WTC11 (cell line): ENCODE results near the gene SMURF1. TPM values are rescaled to one million over a fixed set of nuclear protein-coding genes. Genes with fewer than 3 reads are reported as not detected.

ENCODE experiments used
- ATAC-seq: fragments of 200-7000 bp; cut with Tn5 transposase; 2 replicates; pipeline ENCODE4 v1.10.0; 2021; ENCODE audit warnings: mild to moderate bottlenecking, moderate library complexity
- CTCF ChIA-PET: fragments of 300-600 bp; sonication (Branson Sonifier 250); formaldehyde crosslinking; loops from one replicate; lab custom pipeline; 2021; ENCODE audit warnings: antibody characterized with exemption; lab: Charles Lee
- POLR2A ChIA-PET: fragments of 350-600 bp; sonication (Branson Sonifier 250); formaldehyde crosslinking; loops from one replicate; lab custom pipeline; 2021; ENCODE audit warnings: antibody characterized with exemption; lab: Charles Lee
- DNase-seq: peaks from one replicate; pipeline ENCODE4 v3.0.0; 2021; ENCODE audit warnings: low spot score
- H3K27ac Mint-ChIP-seq: 2 replicates; pipeline ENCODE4 v1.8.0; 2021; ENCODE audit warnings: mixed read lengths
- H3K27me3 Mint-ChIP-seq: 2 replicates; pipeline ENCODE4 v1.8.0; 2021; ENCODE audit warnings: low read depth, mild to moderate bottlenecking, moderate library complexity, mixed read lengths
- H3K36me3 Mint-ChIP-seq: 2 replicates; pipeline ENCODE4 v1.8.0; 2021; ENCODE audit warnings: mixed read lengths
- H3K4me1 Mint-ChIP-seq: 2 replicates; pipeline ENCODE4 v1.8.0; 2022; ENCODE audit warnings: mixed read lengths
- H3K4me3 Mint-ChIP-seq: 2 replicates; pipeline ENCODE4 v1.8.0; 2021; ENCODE audit warnings: mild to moderate bottlenecking, moderate library complexity, mixed read lengths
- H3K9me3 Mint-ChIP-seq: 2 replicates; pipeline ENCODE4 v1.8.0; 2021; ENCODE audit warnings: mixed read lengths
- CREB1 ChIP-seq: sonication (generic); formaldehyde crosslinking; IDR thresholded peaks from 2 replicates; pipeline ENCODE4 v1.8.0; 2023; ENCODE audit warnings: mild to moderate bottlenecking, missing genetic modification reagents
- E2F5 ChIP-seq: sonication (generic); formaldehyde crosslinking; IDR thresholded peaks from 2 replicates; pipeline ENCODE4 v1.8.1; 2022; ENCODE audit warnings: mild to moderate bottlenecking, moderate library complexity, missing genetic modification reagents
- FOXK1 ChIP-seq: sonication (generic); formaldehyde crosslinking; IDR thresholded peaks from 2 replicates; pipeline ENCODE4 v1.8.0; 2022; ENCODE audit warnings: mild to moderate bottlenecking, moderate library complexity, missing genetic modification reagents
- IRF2 ChIP-seq: sonication (generic); formaldehyde crosslinking; IDR thresholded peaks from 2 replicates; pipeline ENCODE4 v1.8.0; 2022; ENCODE audit warnings: low read depth, missing genetic modification reagents, borderline replicate concordance
- NFATC4 ChIP-seq: fragments of 250-450 bp; sonication (Bioruptor Pico); IDR thresholded peaks from 2 replicates; pipeline ENCODE4 v1.9.0; 2021; ENCODE audit warnings: mild to moderate bottlenecking
- SMAD3 ChIP-seq: sonication (generic); formaldehyde crosslinking; IDR thresholded peaks from 2 replicates; pipeline ENCODE4 v1.8.0; 2022; ENCODE audit warnings: missing genetic modification reagents, mild to moderate bottlenecking, borderline replicate concordance
- SOX15 ChIP-seq: fragments of 250-450 bp; sonication (Bioruptor Pico); IDR thresholded peaks from 2 replicates; pipeline ENCODE4 v1.9.0; 2021; ENCODE audit warnings: mild to moderate bottlenecking
- ZNF138 ChIP-seq: sonication (generic); formaldehyde crosslinking; conservative IDR thresholded peaks from 2 replicates; pipeline ENCODE4 v1.8.1; 2022; ENCODE audit warnings: mild to moderate bottlenecking, moderate library complexity, missing genetic modification reagents
- ZNF423 ChIP-seq: fragments of 250-450 bp; sonication (Bioruptor Pico); IDR thresholded peaks from 2 replicates; pipeline ENCODE4 v2.1.2; 2022; ENCODE audit warnings: mild to moderate bottlenecking, moderate library complexity
- total RNA-seq: library from RNA; stranded (reverse); gene quantifications from 3 replicates; pipeline ENCODE4 v1.2.3, GENCODE V29; 2021
- TF ChIP-seq, protein P1 (sequence below): fragments of 200-600 bp; IDR thresholded peaks from 2 replicates; pipeline ENCODE4 v1.8.0; 2022; ENCODE audit warnings: antibody characterized with exemption
- TF ChIP-seq, protein P2 (sequence below): fragments of 250-450 bp; sonication (Bioruptor Pico); IDR thresholded peaks from 2 replicates; pipeline ENCODE4 v1.9.0; 2021; ENCODE audit warnings: mild to moderate bottlenecking
- TF ChIP-seq, protein P3 (sequence below): fragments of 250-450 bp; sonication (Bioruptor Pico); IDR thresholded peaks from 2 replicates; pipeline ENCODE4 v1.8.0; 2021; ENCODE audit warnings: mild to moderate bottlenecking
- TF ChIP-seq, protein P4 (sequence below): sonication (generic); formaldehyde crosslinking; IDR thresholded peaks from 2 replicates; pipeline ENCODE4 v1.8.1; 2023; ENCODE audit warnings: mild to moderate bottlenecking, missing genetic modification reagents
- TF ChIP-seq, protein P5 (sequence below): sonication (generic); formaldehyde crosslinking; IDR thresholded peaks from 2 replicates; pipeline ENCODE4 v1.8.1; 2022; ENCODE audit warnings: mild to moderate bottlenecking, missing genetic modification reagents, moderate library complexity, borderline replicate concordance

Gene SMURF1
- total RNA-seq, 1 experiment from 2014 or later: 23.2 TPM

GRCh38 chr7:99037327-99037940, 106.5 kb downstream of the SMURF1 start:
- CTCF ChIA-PET: interaction anchor here (0.6 to 2.1 kb wide), 32 partner anchors 10 to 617 kb away, joined by 3 to 14 read pairs (median 4); partner anchors contain the start of gene ARPC1A
- no peak overlapping the region for H3K4me3 Mint-ChIP-seq
- no peak for ATAC-seq

GRCh38 chr7:99036546-99037111, 107.3 kb downstream of the SMURF1 start:
- ChIA-PET POLR2A (interaction anchor here (0.7 to 1.2 kb wide), 2 partner anchors 129 to 148 kb away, joined by 3 read pairs; no protein-coding TSS in a partner anchor), CTCF (interaction anchor here (0.6 to 2.1 kb wide), 37 partner anchors 9 to 616 kb away, joined by 3 to 14 read pairs (median 4); partner anchors contain the start of gene ARPC1A)
- Mint-ChIP-seq H3K4me1 (0 out of 2 replicates have a peak, but pooled peaks cover 3% of the 10 kb centered on the region), H3K4me3 (no peak overlapping the region), H3K27me3 (no peaks in the 10 kb centered on the region), H3K27ac (no peak overlapping the region; the same call in none of the 2 replicates), H3K9me3 (no peaks in the 10 kb centered on the region), H3K36me3 (peaks cover 73% of the 10 kb centered on the region)
- no peak for TF ChIP-seq IRF2 (CRISPR knock-in tag)
- TF ChIP-seq, protein P1, sequence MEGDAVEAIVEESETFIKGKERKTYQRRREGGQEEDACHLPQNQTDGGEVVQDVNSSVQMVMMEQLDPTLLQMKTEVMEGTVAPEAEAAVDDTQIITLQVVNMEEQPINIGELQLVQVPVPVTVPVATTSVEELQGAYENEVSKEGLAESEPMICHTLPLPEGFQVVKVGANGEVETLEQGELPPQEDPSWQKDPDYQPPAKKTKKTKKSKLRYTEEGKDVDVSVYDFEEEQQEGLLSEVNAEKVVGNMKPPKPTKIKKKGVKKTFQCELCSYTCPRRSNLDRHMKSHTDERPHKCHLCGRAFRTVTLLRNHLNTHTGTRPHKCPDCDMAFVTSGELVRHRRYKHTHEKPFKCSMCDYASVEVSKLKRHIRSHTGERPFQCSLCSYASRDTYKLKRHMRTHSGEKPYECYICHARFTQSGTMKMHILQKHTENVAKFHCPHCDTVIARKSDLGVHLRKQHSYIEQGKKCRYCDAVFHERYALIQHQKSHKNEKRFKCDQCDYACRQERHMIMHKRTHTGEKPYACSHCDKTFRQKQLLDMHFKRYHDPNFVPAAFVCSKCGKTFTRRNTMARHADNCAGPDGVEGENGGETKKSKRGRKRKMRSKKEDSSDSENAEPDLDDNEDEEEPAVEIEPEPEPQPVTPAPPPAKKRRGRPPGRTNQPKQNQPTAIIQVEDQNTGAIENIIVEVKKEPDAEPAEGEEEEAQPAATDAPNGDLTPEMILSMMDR: peak; percentile 41
- ATAC-seq (peak; percentile 87), DNase-seq (peak; percentile 78)

More at GRCh38 chr7:99037327-99037940, 106.5 kb downstream of the SMURF1 start:
- H3K9me3 Mint-ChIP-seq: no peaks in the 10 kb centered on the region
- DNase-seq: no peak
- H3K4me1 Mint-ChIP-seq: 0 out of 2 replicates have a peak, but pooled peaks cover 3% of the 10 kb centered on the region
- no peaks in the 10 kb centered on the region for H3K27me3 Mint-ChIP-seq
- peak overlapping the region; percentile 93 for H3K27ac Mint-ChIP-seq
- peaks cover 72% of the 10 kb centered on the region for H3K36me3 Mint-ChIP-seq
- TF ChIP-seq SOX15 (CRISPR knock-in tag) (no peak), NFATC4 (no peak), FOXK1 (CRISPR knock-in tag) (no peak), SMAD3 (CRISPR knock-in tag) (no peak), ZNF423 (CRISPR knock-in tag) (no peak), CREB1 (no peak), ZNF138 (CRISPR knock-in tag) (no peak), E2F5 (no peak)
- TF ChIP-seq, protein P2, sequence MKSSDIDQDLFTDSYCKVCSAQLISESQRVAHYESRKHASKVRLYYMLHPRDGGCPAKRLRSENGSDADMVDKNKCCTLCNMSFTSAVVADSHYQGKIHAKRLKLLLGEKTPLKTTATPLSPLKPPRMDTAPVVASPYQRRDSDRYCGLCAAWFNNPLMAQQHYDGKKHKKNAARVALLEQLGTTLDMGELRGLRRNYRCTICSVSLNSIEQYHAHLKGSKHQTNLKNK (CRISPR knock-in tag): no peak
- TF ChIP-seq, protein P3, sequence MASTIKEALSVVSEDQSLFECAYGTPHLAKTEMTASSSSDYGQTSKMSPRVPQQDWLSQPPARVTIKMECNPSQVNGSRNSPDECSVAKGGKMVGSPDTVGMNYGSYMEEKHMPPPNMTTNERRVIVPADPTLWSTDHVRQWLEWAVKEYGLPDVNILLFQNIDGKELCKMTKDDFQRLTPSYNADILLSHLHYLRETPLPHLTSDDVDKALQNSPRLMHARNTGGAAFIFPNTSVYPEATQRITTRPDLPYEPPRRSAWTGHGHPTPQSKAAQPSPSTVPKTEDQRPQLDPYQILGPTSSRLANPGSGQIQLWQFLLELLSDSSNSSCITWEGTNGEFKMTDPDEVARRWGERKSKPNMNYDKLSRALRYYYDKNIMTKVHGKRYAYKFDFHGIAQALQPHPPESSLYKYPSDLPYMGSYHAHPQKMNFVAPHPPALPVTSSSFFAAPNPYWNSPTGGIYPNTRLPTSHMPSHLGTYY: no peak
- TF ChIP-seq, protein P4, sequence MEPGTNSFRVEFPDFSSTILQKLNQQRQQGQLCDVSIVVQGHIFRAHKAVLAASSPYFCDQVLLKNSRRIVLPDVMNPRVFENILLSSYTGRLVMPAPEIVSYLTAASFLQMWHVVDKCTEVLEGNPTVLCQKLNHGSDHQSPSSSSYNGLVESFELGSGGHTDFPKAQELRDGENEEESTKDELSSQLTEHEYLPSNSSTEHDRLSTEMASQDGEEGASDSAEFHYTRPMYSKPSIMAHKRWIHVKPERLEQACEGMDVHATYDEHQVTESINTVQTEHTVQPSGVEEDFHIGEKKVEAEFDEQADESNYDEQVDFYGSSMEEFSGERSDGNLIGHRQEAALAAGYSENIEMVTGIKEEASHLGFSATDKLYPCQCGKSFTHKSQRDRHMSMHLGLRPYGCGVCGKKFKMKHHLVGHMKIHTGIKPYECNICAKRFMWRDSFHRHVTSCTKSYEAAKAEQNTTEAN (CRISPR knock-in tag): no peak
- TF ChIP-seq, protein P5, sequence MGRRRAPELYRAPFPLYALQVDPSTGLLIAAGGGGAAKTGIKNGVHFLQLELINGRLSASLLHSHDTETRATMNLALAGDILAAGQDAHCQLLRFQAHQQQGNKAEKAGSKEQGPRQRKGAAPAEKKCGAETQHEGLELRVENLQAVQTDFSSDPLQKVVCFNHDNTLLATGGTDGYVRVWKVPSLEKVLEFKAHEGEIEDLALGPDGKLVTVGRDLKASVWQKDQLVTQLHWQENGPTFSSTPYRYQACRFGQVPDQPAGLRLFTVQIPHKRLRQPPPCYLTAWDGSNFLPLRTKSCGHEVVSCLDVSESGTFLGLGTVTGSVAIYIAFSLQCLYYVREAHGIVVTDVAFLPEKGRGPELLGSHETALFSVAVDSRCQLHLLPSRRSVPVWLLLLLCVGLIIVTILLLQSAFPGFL (CRISPR knock-in tag): no peak
- POLR2A ChIA-PET: interaction anchor here (0.7 to 1.2 kb wide), 2 partner anchors 128 to 147 kb away, joined by 3 read pairs; no protein-coding TSS in a partner anchor
